HepG2 (cell line): Measurements from ENCODE around the gene TMEM79.

ENCODE experiments used
- NFE2L2 ChIP-seq: fragments of 150-350 bp; IDR thresholded peaks from 2 replicates; pipeline ENCODE4 v1.6.1; 2014; ENCODE audit warnings: low read length
- NKX3-1 ChIP-seq: sonication (generic); formaldehyde crosslinking; IDR thresholded peaks from 2 replicates; pipeline ENCODE4 v1.5.0; 2020; ENCODE audit warnings: missing genetic modification reagents
- POLR2AphosphoS2 ChIP-seq: IDR thresholded peaks from 2 replicates; pipeline ENCODE4 v1.6.1; 2011; ENCODE audit warnings: low read depth, low read length, improper control_type of control experiment
- POLR2AphosphoS5 ChIP-seq: IDR thresholded peaks from 2 replicates; pipeline ENCODE4 v1.6.1; 2012; ENCODE audit warnings: low read depth, low read length
- RFX5 ChIP-seq: IDR thresholded peaks from 2 replicates; pipeline ENCODE4 v1.6.1; 2011; ENCODE audit warnings: low read depth, low read length, improper control_type of control experiment
- STAG1 ChIP-seq: sonication (generic); formaldehyde crosslinking; IDR thresholded peaks from 2 replicates; pipeline ENCODE4 v1.4.0; 2020; ENCODE audit warnings: missing genetic modification reagents
- TAF1 ChIP-seq: sonication (generic); formaldehyde crosslinking; IDR thresholded peaks from 2 replicates; pipeline ENCODE4 v1.4.0; 2020; ENCODE audit warnings: missing genetic modification reagents
- TRIM24 ChIP-seq: sonication (generic); formaldehyde crosslinking; IDR thresholded peaks from 2 replicates; pipeline ENCODE4 v1.8.0; 2022; ENCODE audit warnings: mild to moderate bottlenecking, missing genetic modification reagents
- ZBTB7B ChIP-seq: sonication (generic); formaldehyde crosslinking; IDR thresholded peaks from 2 replicates; pipeline ENCODE4 v1.4.0; 2020; ENCODE audit warnings: missing genetic modification reagents
- ZNF530 ChIP-seq: sonication (generic); formaldehyde crosslinking; IDR thresholded peaks from 2 replicates; pipeline ENCODE4 v1.5.0; 2020; ENCODE audit warnings: low read depth, mild to moderate bottlenecking, missing genetic modification reagents
- TF ChIP-seq, protein P1 (sequence below): sonication (generic); formaldehyde crosslinking; IDR thresholded peaks from 2 replicates; pipeline ENCODE4 v1.5.0; 2020; ENCODE audit warnings: mild to moderate bottlenecking, missing genetic modification reagents, moderate library complexity

DNA sequence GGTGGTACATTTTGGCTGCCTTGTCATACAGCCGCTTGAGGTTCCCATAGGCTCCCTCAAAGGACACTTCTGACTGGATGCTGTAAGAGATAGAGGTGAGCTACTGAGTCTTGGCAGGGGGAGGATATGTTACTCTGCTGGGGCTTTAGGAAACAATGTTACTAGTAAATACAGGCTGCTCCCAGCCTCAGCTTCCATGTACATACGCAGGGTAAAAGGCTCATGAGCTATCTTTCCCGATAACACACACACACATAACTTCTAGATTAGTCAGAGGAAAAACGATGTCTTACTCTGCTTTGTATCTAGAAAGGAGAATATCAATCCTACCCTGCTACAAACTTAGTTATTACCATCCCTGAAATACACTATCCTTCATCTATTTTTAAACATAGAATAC lies 15.8 kb upstream of the TMEM79 start:
- TF ChIP-seq ZNF530 (CRISPR knock-in tag) (no peak), POLR2AphosphoS5 (no peak), TAF1 (no peak), ZBTB7B (CRISPR knock-in tag) (no peak), STAG1 (CRISPR knock-in tag) (no peak), RFX5 (no peak), TRIM24 (CRISPR knock-in tag) (no peak), POLR2AphosphoS2 (no peak), NKX3-1 (CRISPR knock-in tag) (no peak), NFE2L2 (no peak)
- TF ChIP-seq, protein P1, sequence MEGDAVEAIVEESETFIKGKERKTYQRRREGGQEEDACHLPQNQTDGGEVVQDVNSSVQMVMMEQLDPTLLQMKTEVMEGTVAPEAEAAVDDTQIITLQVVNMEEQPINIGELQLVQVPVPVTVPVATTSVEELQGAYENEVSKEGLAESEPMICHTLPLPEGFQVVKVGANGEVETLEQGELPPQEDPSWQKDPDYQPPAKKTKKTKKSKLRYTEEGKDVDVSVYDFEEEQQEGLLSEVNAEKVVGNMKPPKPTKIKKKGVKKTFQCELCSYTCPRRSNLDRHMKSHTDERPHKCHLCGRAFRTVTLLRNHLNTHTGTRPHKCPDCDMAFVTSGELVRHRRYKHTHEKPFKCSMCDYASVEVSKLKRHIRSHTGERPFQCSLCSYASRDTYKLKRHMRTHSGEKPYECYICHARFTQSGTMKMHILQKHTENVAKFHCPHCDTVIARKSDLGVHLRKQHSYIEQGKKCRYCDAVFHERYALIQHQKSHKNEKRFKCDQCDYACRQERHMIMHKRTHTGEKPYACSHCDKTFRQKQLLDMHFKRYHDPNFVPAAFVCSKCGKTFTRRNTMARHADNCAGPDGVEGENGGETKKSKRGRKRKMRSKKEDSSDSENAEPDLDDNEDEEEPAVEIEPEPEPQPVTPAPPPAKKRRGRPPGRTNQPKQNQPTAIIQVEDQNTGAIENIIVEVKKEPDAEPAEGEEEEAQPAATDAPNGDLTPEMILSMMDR (CRISPR knock-in tag): no peak
